H1 (cell line): ENCODE results near the gene MYLK3. TPM values are rescaled to one million over a fixed set of nuclear protein-coding genes. Genes with fewer than 3 reads are reported as not detected.

ENCODE experiments used
- CTCF ChIA-PET: fragments of 300-600 bp; sonication (Branson Sonifier 250); formaldehyde crosslinking; loops from one replicate; lab custom pipeline; 2021; ENCODE audit not compliant: partially characterized antibody; lab: Charles Lee
- POLR2A ChIA-PET: fragments of 300-600 bp; sonication (Branson Sonifier 250); formaldehyde crosslinking; loops from one replicate; lab custom pipeline; 2021; ENCODE audit warnings: inconsistent platforms; ENCODE audit not compliant: partially characterized antibody; lab: Charles Lee
- DNase-seq, 2 experiments: peaks; one replicate each; pipeline versions ENCODE4 v3.0.0 to v3.0.0-alpha.2; 2010 to 2022; ENCODE audit warnings: low spot score in 2 of 2, low read depth in 1 of 2, mixed read lengths in 1 of 2
- FAIRE-seq: peaks from 2 replicates; lab custom pipeline; 2011; peaks lifted over from hg19 to GRCh38; lab: Jason Lieb, UNC
- H2AFZ ChIP-seq: 2 replicates; pipeline ENCODE4 v1.8.1; 2012; ENCODE audit warnings: low read length, inconsistent platforms
- H2AK5ac ChIP-seq: 2 replicates; pipeline ENCODE4 v1.6.1; 2013; ENCODE audit warnings: low read depth, low read length
- H2BK120ac ChIP-seq: replicated peaks from 2 replicates; pipeline ENCODE3; 2013; ENCODE audit warnings: low read depth, low read length, inconsistent platforms
- H2BK12ac ChIP-seq: 2 replicates; pipeline ENCODE4 v1.6.1; 2013; ENCODE audit warnings: low read depth, low read length
- H2BK15ac ChIP-seq: 2 replicates; pipeline ENCODE4 v1.6.1; 2013; ENCODE audit warnings: low read length
- H2BK20ac ChIP-seq: 2 replicates; pipeline ENCODE4 v1.6.1; 2013; ENCODE audit warnings: low read length
- H2BK5ac ChIP-seq: 2 replicates; pipeline ENCODE4 v1.6.1; 2013; ENCODE audit warnings: low read depth, low read length
- H3K14ac ChIP-seq: 2 replicates; pipeline ENCODE4 v1.6.1; 2013; ENCODE audit warnings: inconsistent platforms; ENCODE audit not compliant: insufficient read length
- H3K18ac ChIP-seq: 2 replicates; pipeline ENCODE4 v1.6.1; 2013; ENCODE audit warnings: low read length; ENCODE audit errors: extremely low read depth
- H3K23ac ChIP-seq: 2 replicates; pipeline ENCODE4 v1.6.1; 2013; ENCODE audit warnings: inconsistent platforms; ENCODE audit not compliant: insufficient read length
- H3K23me2 ChIP-seq: 2 replicates; pipeline ENCODE4 v1.6.1; 2013; ENCODE audit warnings: low read depth, low read length
- H3K27ac ChIP-seq: 2 replicates; pipeline ENCODE4 v1.6.1; 2011; ENCODE audit warnings: low read depth, low read length, inconsistent platforms
- H3K27me3 ChIP-seq, 4 experiments: replicated peaks in 1 of 4; 1 replicate in 1 of 4; 2 replicates in 3 of 4; pipeline versions ENCODE4 v1.6.1 to v1.8.1; 2011 to 2013; ENCODE audit warnings: low read length in 3 of 4, mild to moderate bottlenecking in 3 of 4, inconsistent platforms in 2 of 4, mixed read lengths in 2 of 4, moderate library complexity in 1 of 4; ENCODE audit not compliant: control insufficient read depth in 3 of 4, insufficient read depth in 3 of 4; ENCODE audit errors: extremely low read depth in 1 of 4
- H3K36me3 ChIP-seq, 4 experiments: 2 replicates each; pipeline versions ENCODE4 v1.6.1 to v1.8.1; 2011 to 2013; ENCODE audit warnings: mild to moderate bottlenecking in 4 of 4, low read length in 3 of 4, moderate library complexity in 2 of 4, control low read depth in 1 of 4, inconsistent platforms in 1 of 4; ENCODE audit not compliant: insufficient read depth in 4 of 4, control insufficient read depth in 2 of 4
- H3K4ac ChIP-seq: replicated peaks from 2 replicates; pipeline ENCODE3; 2013; ENCODE audit warnings: low read length, low read depth, mixed read lengths, inconsistent platforms; ENCODE audit not compliant: insufficient read length
- H3K4me1 ChIP-seq, 4 experiments: replicated peaks in 1 of 4; 1 replicate in 1 of 4; 2 replicates in 3 of 4; pipeline versions ENCODE4 v1.6.1 to v1.8.1; 2011 to 2013; ENCODE audit warnings: low read length in 3 of 4, inconsistent platforms in 2 of 4, mixed read lengths in 1 of 4; ENCODE audit not compliant: insufficient read depth in 4 of 4, control insufficient read depth in 3 of 4
- H3K4me2 ChIP-seq, 2 experiments: 2 replicates each; pipeline versions ENCODE4 v1.6.1 to v1.8.1; 2011 to 2013; ENCODE audit warnings: low read depth in 2 of 2, low read length in 2 of 2, control low read depth in 1 of 2, inconsistent platforms in 1 of 2, mild to moderate bottlenecking in 1 of 2; ENCODE audit not compliant: insufficient read depth in 1 of 2
- H3K4me3 ChIP-seq, 4 experiments: fragments of 200-600, 300-600 bp in 1 of 4; sonication (generic), shearing (Covaris generic), sonication (Bioruptor Twin) in 1 of 4; 2 replicates each; pipeline versions ENCODE4 v1.5.1 to v1.8.1; 2011 to 2016; ENCODE audit warnings: low read length in 4 of 4, low read depth in 3 of 4, control low read depth in 2 of 4, inconsistent platforms in 2 of 4, mild to moderate bottlenecking in 2 of 4, mixed read lengths in 1 of 4, moderate library complexity in 1 of 4; ENCODE audit not compliant: insufficient read depth in 2 of 4; ENCODE audit errors: extremely low read depth in 1 of 4
- H3K56ac ChIP-seq: replicated peaks from 2 replicates; pipeline ENCODE3; 2013; ENCODE audit warnings: low read depth, mild to moderate bottlenecking, mixed read lengths, low read length, inconsistent platforms; ENCODE audit not compliant: insufficient read length
- H3K79me1 ChIP-seq: 2 replicates; pipeline ENCODE4 v1.6.1; 2013; ENCODE audit warnings: low read depth, low read length, control low read depth
- H3K79me2 ChIP-seq, 2 experiments: 2 replicates each; pipeline versions ENCODE4 v1.6.1 to v1.8.1; 2012 to 2013; ENCODE audit warnings: low read length in 2 of 2, mild to moderate bottlenecking in 2 of 2, inconsistent platforms in 1 of 2; ENCODE audit not compliant: insufficient read depth in 2 of 2, control insufficient read depth in 1 of 2
- H3K9ac ChIP-seq, 4 experiments: replicated peaks in 1 of 4; 1 replicate in 1 of 4; 2 replicates in 3 of 4; pipeline versions ENCODE4 v1.6.1 to v1.8.1; 2011 to 2013; ENCODE audit warnings: low read depth in 3 of 4, low read length in 3 of 4, control low read depth in 2 of 4, mild to moderate bottlenecking in 2 of 4, moderate library complexity in 2 of 4, inconsistent platforms in 1 of 4; ENCODE audit errors: extremely low read depth in 1 of 4
- H3K9me3 ChIP-seq, 2 experiments: 2 replicates each; pipeline versions ENCODE4 v1.6.1 to v1.8.1; 2012 to 2013; ENCODE audit warnings: mild to moderate bottlenecking in 2 of 2, moderate library complexity in 2 of 2, control low read depth in 1 of 2, inconsistent platforms in 1 of 2, low read depth in 1 of 2, low read length in 1 of 2, mixed read lengths in 1 of 2; ENCODE audit not compliant: insufficient read depth in 2 of 2
- H4K20me1 ChIP-seq, 2 experiments: replicated peaks in 1 of 2; 2 replicates each; pipeline versions ENCODE3 to v1.8.1; 2011 to 2013; ENCODE audit warnings: inconsistent platforms in 2 of 2, low read length in 2 of 2, mild to moderate bottlenecking in 1 of 2; ENCODE audit not compliant: insufficient read depth in 2 of 2, control insufficient read depth in 1 of 2
- H4K5ac ChIP-seq: 2 replicates; pipeline ENCODE4 v1.6.1; 2013; ENCODE audit warnings: low read length, low read depth, mixed read lengths, inconsistent platforms; ENCODE audit not compliant: insufficient read length
- H4K8ac ChIP-seq: 2 replicates; pipeline ENCODE4 v1.8.0; 2013; ENCODE audit warnings: mild to moderate bottlenecking, moderate library complexity, low read length, inconsistent platforms; ENCODE audit not compliant: insufficient read depth; ENCODE audit errors: extremely low read depth
- H4K91ac ChIP-seq: replicated peaks from 2 replicates; pipeline ENCODE3; 2013; ENCODE audit warnings: low read length, mixed read lengths, inconsistent platforms; ENCODE audit not compliant: insufficient read length
- CTBP2 ChIP-seq: IDR thresholded peaks from 2 replicates; pipeline ENCODE4 v1.7.0; 2011; ENCODE audit warnings: borderline replicate concordance, mild to moderate bottlenecking, moderate library complexity, mixed read lengths, low read length; ENCODE audit not compliant: insufficient read depth, insufficient read length
- JUND ChIP-seq: IDR thresholded peaks from 2 replicates; pipeline ENCODE4 v1.6.1; 2011; ENCODE audit warnings: mild to moderate bottlenecking, improper control_type of control experiment, low read length
- MAX ChIP-seq: IDR thresholded peaks from 2 replicates; pipeline ENCODE4 v1.6.1; 2012; ENCODE audit warnings: inconsistent platforms
- WGBS, 2 experiments: shearing (Covaris generic) in 1 of 2; methylation state at CpG; one replicate each; pipeline versions ENCODE4 v1.1.6 to v1.1.7; 2013 to 2015; ENCODE audit warnings: low lambda C conversion rate in 2 of 2, mixed read lengths in 2 of 2, inconsistent platforms in 1 of 2, low coverage in 1 of 2, missing lambda C conversion rate in 1 of 2; ENCODE audit not compliant: insufficient replicate concordance in 2 of 2, insufficient coverage in 1 of 2, insufficient read length in 1 of 2; ENCODE audit errors: extremely low coverage in 1 of 2, missing lambda C conversion rate in 1 of 2; 5-methylcytosine and 5-hydroxymethylcytosine counted together
- polyA plus RNA-seq, 7 experiments: library from polyadenylated mRNA; depleted of rRNA in 3 of 7; stranded (reverse) in 5 of 7; unstranded in 2 of 7; fragments of >200 nt in 5 of 7; fragments of 200-250 nt in 2 of 7; gene quantifications; 1 replicate in 5 of 7; 2 replicates in 1 of 7; 4 replicates in 1 of 7; pipeline versions ENCODE4 v1.2.1 to v1.2.3, GENCODE V29; 2011 to 2013; ENCODE audit warnings: missing spikeins in 2 of 7, mixed read lengths in 2 of 7
- total RNA-seq: library from RNA; stranded (reverse); fragmentation: NEBNext Ultra II Directional; extraction: Animal tissue kit (Norgen Biotek cat#: 25700); gene quantifications from 2 replicates; pipeline ENCODE4 v1.2.1, GENCODE V29; 2021

The MYLK3 gene
- total and polyA plus RNA-seq, 2 of the 8 experiments (the other 6 are each of a cell fraction or from before 2014, with no cell fraction given): 0.14 to 0.35 TPM

- Histone ChIP-seq H3K9ac (no peak overlapping the region), H4K91ac (no peak overlapping the region), H2BK20ac (no peak overlapping the region), H3K36me3 (peaks cover 21 to 78% (median 55%) of the 10 kb centered on the region in 4 experiments), H2BK120ac (no peak overlapping the region), H4K5ac (no peak overlapping the region), H4K20me1 (peaks cover 6% of the 10 kb centered on the region in 2 experiments), H2AFZ (no peak overlapping the region), H3K27me3 (no peaks in the 10 kb centered on the region), H3K23ac (no peak overlapping the region), H2BK15ac (no peak overlapping the region), H3K18ac (no peak overlapping the region), H3K27ac (no peak overlapping the region), H3K4me1 (peaks cover 0 to 6% (median 3%) of the 10 kb centered on the region in 4 experiments; a peak in 3 of 7 replicates), H2BK5ac (no peak overlapping the region), H2BK12ac (no peak overlapping the region), H3K23me2 (peaks cover 3% of the 10 kb centered on the region; the same call in 1 of the 2 replicates), H4K8ac (no peak overlapping the region), H3K14ac (no peak overlapping the region), H3K4ac (no peak overlapping the region), H3K79me1 (no peaks in the 10 kb centered on the region), H3K56ac (no peak overlapping the region), H3K79me2 (peaks cover 3 to 20% of the 10 kb centered on the region in 2 experiments; a peak in 3 of 4 replicates), H3K9me3 (no peaks in the 10 kb centered on the region), H2AK5ac (no peak overlapping the region), H3K4me3 (no peak overlapping the region), H3K4me2 (no peak overlapping the region)
- no peak for DNase-seq
- CTCF ChIA-PET: interaction anchor here (1.1 to 1.2 kb wide), 2 partner anchors 22 to 62 kb away, joined by 4 read pairs; no protein-coding TSS in a partner anchor
- FAIRE-seq: no peak
- WGBS, 2 experiments: 84% methylated on average over 5 of the region's 5 CpGs; no CpG with 5 or more reads in 1 of the 2 experiments
- no peak for TF ChIP-seq JUND
- no peak for TF ChIP-seq MAX
- no peak for TF ChIP-seq CTBP2
- POLR2A ChIA-PET: interaction anchor here (0.8 to 1.4 kb wide), 2 partner anchors 26 to 89 kb away, joined by 3 read pairs; no protein-coding TSS in a partner anchor
These were observed 52.2 kb downstream of the MYLK3 start for GRCh38 chr16:46695937-46696336.
